NCI-H748 (cell line): Measurements from ENCODE around the gene NDRG4.
A peak's percentile ranks its signal among the peaks of the same experiment; 100 is the strongest.

Source experiments
- DNase-seq: peaks from one replicate; lab custom pipeline; 2025; ENCODE audit not compliant: unreplicated experiment; lab: John Stamatoyannopoulos, UW

Gene NDRG4

GRCh38 chr16:58499615-58500351, at the start of gene NDRG4:
NDRG4 (plus strand) TSS chr16:58500143; CDS start chr16:58500249, 106 bp downstream.
- peak; percentile 95 for DNase-seq

- DNase-seq, result no peak
Measured at GRCh38 chr16:58450590-58450989, 49.4 kb upstream of the NDRG4 start.

GRCh38 chr16:58451265-58451689, 48.7 kb upstream of the NDRG4 start:
- DNase-seq, result no peak

GRCh38 chr16:58451945-58452401, 48.0 kb upstream of the NDRG4 start:
- no peak for DNase-seq

- no peak for DNase-seq
Measured at GRCh38 chr16:58452640-58453039, 47.3 kb upstream of the NDRG4 start.

GRCh38 chr16:58454178-58454577, 45.8 kb upstream of the NDRG4 start:
- DNase-seq, result no peak

GRCh38 chr16:58454856-58455255, 45.1 kb upstream of the NDRG4 start:
- no peak for DNase-seq

- no peak for DNase-seq
Measured at GRCh38 chr16:58455750-58456149, 44.2 kb upstream of the NDRG4 start.

- no peak for DNase-seq
Measured at GRCh38 chr16:58456193-58456592, 43.8 kb upstream of the NDRG4 start.

GRCh38 chr16:58458606-58459343, 41.2 kb upstream of the NDRG4 start:
- DNase-seq, result no peak

- no peak for DNase-seq
Measured at GRCh38 chr16:58459344-58460218, 40.4 kb upstream of the NDRG4 start.

- no peak for DNase-seq
Measured at GRCh38 chr16:58460219-58460610, 39.7 kb upstream of the NDRG4 start.

- DNase-seq, result no peak
Measured at GRCh38 chr16:58461056-58461455, 38.9 kb upstream of the NDRG4 start.

- DNase-seq, result no peak
Measured at GRCh38 chr16:58461640-58462039, 38.3 kb upstream of the NDRG4 start.

GRCh38 chr16:58462089-58462488, 37.9 kb upstream of the NDRG4 start:
- no peak for DNase-seq

GRCh38 chr16:58462499-58462996, 37.4 kb upstream of the NDRG4 start:
- no peak for DNase-seq

- DNase-seq, result peak; percentile 46
Measured at GRCh38 chr16:58462997-58463941, 36.7 kb upstream of the NDRG4 start.

GRCh38 chr16:58464047-58464915, 35.7 kb upstream of the NDRG4 start:
- DNase-seq, result peak; percentile 34
